K562 (cell line): ENCODE data around the gene LZTS2. TPM values are rescaled to one million over a fixed set of nuclear protein-coding genes. Genes with fewer than 3 reads are reported as not detected.
A peak's percentile ranks its signal among the peaks of the same experiment; 100 is the strongest.

Experiments used
- ATAC-seq: fragments of 200-7000 bp; cut with Tn5 transposase; 3 replicates; pipeline ENCODE4 v1.9.1; 2020; ENCODE audit warnings: moderate library complexity
- BruUV-seq: library from RNA; stranded (reverse); fragments of 400-500 nt; replicated peaks from 2 replicates; lab custom pipeline; 2021; lab: Mats Ljungman, UMichigan
- CTCF ChIA-PET: fragments of 300-600 bp; formaldehyde crosslinking; extraction: SDS; loops from one replicate; lab custom pipeline; 2021; ENCODE audit warnings: low intra/inter-chr PET ratio; lab: Yijun Ruan, JAX
- POLR2A ChIA-PET: fragments of 300-600, 350-650 bp; sonication (Branson Sonifier 250); formaldehyde crosslinking; extraction: SDS; loops from one replicate; lab custom pipeline; 2021; ENCODE audit warnings: antibody characterized with exemption, inconsistent platforms; lab: Yijun Ruan, JAX
- DNase-seq, 4 experiments: peaks; one replicate each; pipeline versions ENCODE4 v3.0.0 to v3.0.0-alpha.2; 2011 to 2018; ENCODE audit warnings: low spot score in 3 of 4, mixed read lengths in 3 of 4; ENCODE audit errors: extremely low read depth in 1 of 4
- FAIRE-seq: peaks from 2 replicates; lab custom pipeline; 2011; peaks lifted over from hg19 to GRCh38; lab: Jason Lieb, UNC
- H2AFZ ChIP-seq: 2 replicates; pipeline ENCODE4 v1.6.0; 2011; ENCODE audit warnings: low read depth, low read length, control low read depth, inconsistent platforms
- H3K27ac ChIP-seq: fragments of 200-600 bp; 3 replicates; pipeline ENCODE4 v1.8.0; 2011; ENCODE audit warnings: low read depth, mild to moderate bottlenecking, control low read depth, inconsistent platforms, low read length, moderate library complexity, mixed read lengths; ENCODE audit errors: extremely low read depth
- H3K27me3 ChIP-seq, 2 experiments: fragments of 300-600 bp in 1 of 2; 2 replicates in 1 of 2; 3 replicates in 1 of 2; pipeline versions ENCODE4 v1.6.0 to v1.8.0; 2011; ENCODE audit warnings: inconsistent platforms in 2 of 2, low read length in 2 of 2, mild to moderate bottlenecking in 1 of 2, mixed read lengths in 1 of 2, moderate library complexity in 1 of 2; ENCODE audit not compliant: control insufficient read depth in 2 of 2, insufficient read depth in 2 of 2
- H3K36me3 ChIP-seq: fragments of 300-600 bp; 3 replicates; pipeline ENCODE4 v1.8.0; 2011; ENCODE audit warnings: mild to moderate bottlenecking, low read length, inconsistent platforms; ENCODE audit not compliant: control insufficient read depth, insufficient read depth
- H3K4me1 ChIP-seq, 2 experiments: fragments of 200-600 bp in 1 of 2; replicated peaks in 1 of 2; 2 replicates in 1 of 2; 3 replicates in 1 of 2; pipeline versions ENCODE4 v1.5.1 to v1.8.0; 2011; ENCODE audit warnings: inconsistent platforms in 2 of 2, low read length in 2 of 2, mild to moderate bottlenecking in 1 of 2, mixed read lengths in 1 of 2, moderate library complexity in 1 of 2; ENCODE audit not compliant: control insufficient read depth in 2 of 2, insufficient read depth in 2 of 2
- H3K4me2 ChIP-seq: 2 replicates; pipeline ENCODE4 v1.6.1; 2011; ENCODE audit warnings: low read length, control low read depth, inconsistent platforms, mixed read lengths; ENCODE audit not compliant: insufficient read depth
- H3K4me3 ChIP-seq: fragments of 200-600 bp; sonication (generic), shearing (Covaris generic); 2 replicates; pipeline ENCODE4 v1.5.1; 2016; ENCODE audit warnings: control low read depth, inconsistent platforms
- H3K79me2 ChIP-seq: fragments of 200-600 bp; 3 replicates; pipeline ENCODE4 v1.8.0; 2011; ENCODE audit warnings: low read length, inconsistent platforms; ENCODE audit not compliant: control insufficient read depth, insufficient read depth
- H3K9ac ChIP-seq, 2 experiments: 2 replicates each; pipeline versions ENCODE4 v1.6.0 to v1.6.1; 2011; ENCODE audit warnings: low read depth in 2 of 2, low read length in 2 of 2, control low read depth in 1 of 2, inconsistent platforms in 1 of 2, mild to moderate bottlenecking in 1 of 2, mixed read lengths in 1 of 2; ENCODE audit not compliant: insufficient read depth in 1 of 2
- H3K9me1 ChIP-seq: one replicate; pipeline ENCODE4 v1.6.0; 2011; ENCODE audit warnings: inconsistent platforms, mild to moderate bottlenecking, low read length, moderate library complexity; ENCODE audit not compliant: control insufficient read depth, insufficient read depth
- H3K9me3 ChIP-seq: replicated peaks from 2 replicates; pipeline ENCODE4 v1.5.1; 2011; ENCODE audit warnings: low read depth, low read length, inconsistent platforms; ENCODE audit not compliant: control insufficient read depth, insufficient read depth
- H4K20me1 ChIP-seq: replicated peaks from 2 replicates; pipeline ENCODE4 v1.6.1; 2011; ENCODE audit warnings: low read length, inconsistent platforms, mixed read lengths; ENCODE audit not compliant: control insufficient read depth, insufficient read depth
- ARID4B ChIP-seq: sonication (generic); formaldehyde crosslinking; IDR thresholded peaks from 2 replicates; pipeline ENCODE4 v1.8.0; 2022; ENCODE audit warnings: mild to moderate bottlenecking, missing genetic modification reagents
- GABPA ChIP-seq: fragments of 200-800 bp; sonication (Bioruptor generic); conservative IDR thresholded peaks from 2 replicates; pipeline ENCODE4 v1.6.1; 2016; ENCODE audit warnings: low read depth, missing genetic modification characterization, missing compliant biosample characterization
- HDAC2 ChIP-seq: fragments of 450-650 bp; IDR thresholded peaks from 2 replicates; pipeline ENCODE4 v1.6.1; 2016; ENCODE audit warnings: mild to moderate bottlenecking
- LCOR ChIP-seq: sonication (generic); formaldehyde crosslinking; IDR thresholded peaks from 2 replicates; pipeline ENCODE4 v1.8.0; 2022; ENCODE audit warnings: mild to moderate bottlenecking, missing genetic modification reagents
- MBD2 ChIP-seq: sonication (generic); IDR thresholded peaks from 2 replicates; pipeline ENCODE4 v1.6.1; 2016; ENCODE audit warnings: low read depth, borderline replicate concordance
- MITF ChIP-seq: IDR thresholded peaks from 2 replicates; pipeline ENCODE4 v1.6.1; 2014; ENCODE audit warnings: antibody characterized with exemption
- NCOA1 ChIP-seq: fragments of 450-650 bp; IDR thresholded peaks from 2 replicates; pipeline ENCODE4 v1.6.1; 2016; ENCODE audit warnings: low read depth
- PML ChIP-seq: IDR thresholded peaks from 2 replicates; pipeline ENCODE4 v1.6.1; 2012; ENCODE audit warnings: low read length, inconsistent platforms
- POLR2A ChIP-seq: fragments of 450-650 bp; conservative IDR thresholded peaks from 2 replicates; pipeline ENCODE4 v1.6.1; 2016
- POLR2B ChIP-seq: fragments of 450-650 bp; IDR thresholded peaks from 2 replicates; pipeline ENCODE4 v1.6.1; 2018; ENCODE audit warnings: low read depth; ENCODE audit not compliant: partially characterized antibody
- RBM25 ChIP-seq: fragments of 200-400 bp; formaldehyde crosslinking; IDR thresholded peaks from 2 replicates; pipeline ENCODE4 v1.6.1; 2018; ENCODE audit warnings: low read length, low read depth, moderate library complexity; ENCODE audit not compliant: severe bottlenecking
- SNIP1 ChIP-seq: fragments of 450-650 bp; IDR thresholded peaks from 2 replicates; pipeline ENCODE4 v1.7.1; 2017; ENCODE audit warnings: low read depth, mild to moderate bottlenecking
- SRF ChIP-seq, 2 experiments: fragments of 250-450, 450-650 bp in 1 of 2; sonication (Bioruptor Pico) in 1 of 2; sonication (generic) in 1 of 2; formaldehyde crosslinking; IDR thresholded peaks; 2 replicates each; pipeline versions ENCODE4 v1.5.0 to v1.5.1; 2020 to 2022; ENCODE audit warnings: mild to moderate bottlenecking in 1 of 2, missing genetic modification reagents in 1 of 2
- WGBS: fragments of 100-300 bp; shearing (Covaris generic); methylation state at CpG from one replicate; pipeline ENCODE4 v1.1.6; 2016; ENCODE audit warnings: low coverage, mixed read lengths; ENCODE audit not compliant: insufficient coverage; ENCODE audit errors: missing lambda C conversion rate; 5-methylcytosine and 5-hydroxymethylcytosine counted together
- in situ Hi-C: fragments of 300-500 bp; cut with MboI; formaldehyde crosslinking; loops from 4 replicates; pipeline ENCODE4 v1.15.0; 2018; ENCODE audit warnings: inconsistent platforms, mixed read lengths
- intact Hi-C: fragments of 100-400 bp; cut with micrococcal nuclease; formaldehyde crosslinking; loops from 2 replicates; pipeline ENCODE4 v1.14.2; 2022
- polyA plus RNA-seq, 8 experiments: library from polyadenylated mRNA; depleted of rRNA in 4 of 8; stranded (reverse) in 5 of 8; unstranded in 3 of 8; fragments of >200 nt; fragmentation: Nextera tagmentation in 2 of 8; fragmentation: Illumina TruSeq in 1 of 8; extraction: Ambion mirVana in 2 of 8; extraction: Trizol in 1 of 8; gene quantifications; 2 replicates each; pipeline versions ENCODE4 v1.2.1 to v1.2.3, GENCODE V29; 2011 to 2014; ENCODE audit warnings: inconsistent platforms in 1 of 8, missing spikeins in 1 of 8
- total RNA-seq, 7 experiments: library from RNA; depleted of rRNA in 6 of 7; stranded (reverse); fragments of >200 nt in 6 of 7; fragmentation: Illumina TruSeq in 2 of 7; extraction: Trizol in 2 of 7; gene quantifications; 2 replicates each; pipeline versions ENCODE4 v1.2.1 to v1.2.3, GENCODE V29; 2011 to 2021; ENCODE audit warnings: low replicate concordance in 1 of 7
- TF ChIP-seq, protein P1 (sequence below): fragments of 450-650 bp; IDR thresholded peaks from 2 replicates; pipeline ENCODE4 v1.6.1; 2014; ENCODE audit warnings: low read depth, mild to moderate bottlenecking, moderate library complexity, borderline replicate concordance

Gene LZTS2
- total and polyA plus RNA-seq, 9 of the 15 experiments (the other 6 are each of a cell fraction or from before 2014, with no cell fraction given), result 0.23 to 42.5 (median 14.7) TPM

DNA sequence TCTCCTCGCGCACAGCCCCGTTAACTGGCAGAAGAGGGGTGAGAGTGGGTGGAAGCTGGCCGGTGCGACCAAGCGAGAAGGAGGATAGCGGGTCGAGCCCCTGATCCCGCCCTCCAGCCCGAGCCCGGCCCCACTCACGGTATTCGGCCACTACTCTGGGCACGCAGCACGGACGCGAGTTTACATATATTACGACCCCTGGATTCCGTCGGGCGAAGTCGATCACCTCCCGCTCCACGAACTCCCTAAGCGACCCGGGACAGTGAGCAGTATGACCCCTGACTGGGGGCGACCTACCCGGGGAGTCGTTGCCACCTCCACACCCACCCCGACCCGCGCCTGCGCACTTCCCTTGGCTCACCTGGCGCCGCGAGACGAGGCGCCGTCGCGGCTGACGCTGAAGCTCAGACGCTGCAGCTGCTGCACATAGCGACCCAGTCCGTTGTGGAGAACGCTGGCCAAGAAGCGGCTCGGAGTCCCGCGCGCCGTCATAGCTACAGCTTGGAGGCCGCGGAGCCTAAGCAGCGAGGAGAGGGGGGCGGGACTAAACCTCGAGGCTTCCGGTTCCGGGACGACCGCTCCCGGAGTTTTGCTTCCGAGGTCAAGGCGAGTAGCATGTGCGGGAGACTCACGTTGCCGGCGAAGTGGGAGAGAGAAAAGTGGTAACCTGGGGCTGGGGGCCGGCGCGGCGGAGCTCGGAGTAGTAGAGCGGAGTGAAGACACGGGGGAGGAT is 12.5 kb upstream of the LZTS2 start, which contains the start of the genes MRPL43 and TWNK:
MRPL43 (minus strand) TSS at position 546 of the 733 bp plus-strand sequence; CDS start at position 492, 54 bp downstream.
TWNK (plus strand) TSS at position 592 of the 733 bp plus-strand sequence. CDS start 668 bp downstream, outside the sequence.
- ChIA-PET CTCF (no interaction called here), POLR2A (interaction anchor here (1.0 kb wide), 1 partner anchor 47 kb away, joined by 4 read pairs; no protein-coding TSS in a partner anchor)
- DNase-seq, result peak; percentile 78 to 87 (median 82)
- intact Hi-C loops, result no loop called here
- Histone ChIP-seq H3K9me1 (no peaks in the 10 kb centered on the region), H4K20me1 (peaks cover 6% of the 10 kb centered on the region; the same call in 1 of the 2 replicates), H3K4me3 (peak within 1 kb of the TSS; percentile 95), H3K9ac (peak within 1 kb of the TSS; percentile 95 to 99), H3K27me3 (no peaks in the 10 kb centered on the region), H3K36me3 (peaks cover 54% of the 10 kb centered on the region; the same call in 2 of the 3 replicates), H3K4me1 (peaks cover 16 to 21% of the 10 kb centered on the region in 2 experiments; a peak in 4 of 5 replicates), H3K27ac (peak within 1 kb of the TSS; percentile 87), H3K4me2 (peak within 1 kb of the TSS; percentile 97), H3K9me3 (no peaks in the 10 kb centered on the region), H2AFZ (peak within 1 kb of the TSS; percentile 98), H3K79me2 (peaks cover 59% of the 10 kb centered on the region)
- WGBS, result under 1% methylated on average over 28 of the region's 75 CpGs
- BruUV-seq, result no TSS peak
- FAIRE-seq, result peak; percentile 87
- ATAC-seq, result peak; percentile 96
- in situ Hi-C loops, result loop anchor here (25.0 kb wide), 1 partner anchor 1050 kb away; no protein-coding TSS in a partner anchor
- TF ChIP-seq MITF (no peak), SNIP1 (no peak), PML (peak; percentile 45; the same call in 1 of the 2 replicates), LCOR (CRISPR knock-in tag) (0 out of 2 replicates have a peak, but pooled peaks have one; percentile 65), POLR2A (peak; percentile 81), HDAC2 (peak; percentile 88; the same call in 1 of the 2 replicates), POLR2B (peak; percentile 57), SRF (CRISPR knock-in tag; IDR thresholded peaks at IDR 0.05) (0 out of 4 replicates have a peak, but pooled peaks of 1 of the 2 experiments have one; percentile 21), GABPA (tag) (peak; percentile 99), ARID4B (CRISPR knock-in tag) (peak; percentile 89), NCOA1 (no peak), MBD2 (peak; percentile 68; the same call in 1 of the 2 replicates), RBM25 (no peak)
- TF ChIP-seq, protein P1, sequence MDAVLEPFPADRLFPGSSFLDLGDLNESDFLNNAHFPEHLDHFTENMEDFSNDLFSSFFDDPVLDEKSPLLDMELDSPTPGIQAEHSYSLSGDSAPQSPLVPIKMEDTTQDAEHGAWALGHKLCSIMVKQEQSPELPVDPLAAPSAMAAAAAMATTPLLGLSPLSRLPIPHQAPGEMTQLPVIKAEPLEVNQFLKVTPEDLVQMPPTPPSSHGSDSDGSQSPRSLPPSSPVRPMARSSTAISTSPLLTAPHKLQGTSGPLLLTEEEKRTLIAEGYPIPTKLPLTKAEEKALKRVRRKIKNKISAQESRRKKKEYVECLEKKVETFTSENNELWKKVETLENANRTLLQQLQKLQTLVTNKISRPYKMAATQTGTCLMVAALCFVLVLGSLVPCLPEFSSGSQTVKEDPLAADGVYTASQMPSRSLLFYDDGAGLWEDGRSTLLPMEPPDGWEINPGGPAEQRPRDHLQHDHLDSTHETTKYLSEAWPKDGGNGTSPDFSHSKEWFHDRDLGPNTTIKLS, result 0 out of 2 replicates have a peak, but pooled peaks have one; percentile 43
